ENCODE measurements around the gene C18orf63. TPM values are rescaled to one million over a fixed set of nuclear protein-coding genes. Genes with fewer than 3 reads are reported as not detected.

C18orf63 gene
- total RNA-seq, 1 experiment from 2014 or later: not detected

DNA sequence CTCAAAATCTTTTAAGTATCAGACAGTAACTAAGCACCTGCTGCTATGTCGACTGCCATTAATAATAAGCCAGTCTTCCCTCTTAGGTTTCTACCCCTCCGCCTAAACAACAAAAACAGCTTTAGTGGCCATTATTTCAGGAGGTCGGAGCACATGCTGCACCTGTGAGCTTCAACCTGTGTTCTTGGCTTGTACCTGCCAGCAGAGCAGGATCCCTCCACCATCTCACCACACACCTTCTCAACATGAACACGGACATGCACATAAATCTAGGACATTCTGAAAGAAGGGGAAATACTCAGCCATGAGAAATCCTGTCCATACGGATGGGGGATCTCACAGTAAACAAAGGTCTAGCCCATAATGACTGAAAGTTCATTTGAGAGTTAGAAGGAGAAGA is 27.6 kb upstream of the C18orf63 start:
- CTCF ChIA-PET: no interaction called here
- no peaks in the 10 kb centered on the region for H3K79me2 ChIP-seq (ENCODE audit: insufficient read depth, low read length)
- POLR2A ChIA-PET: no interaction called here
- no peak overlapping the region for H3K9ac ChIP-seq (ENCODE audit: low read length)
- no peak overlapping the region for H3K4me3 ChIP-seq (replicated peaks in 1 of 2; ENCODE audit: low read depth in 1 of 2, low read length in 2 of 2)
- no peaks in the 10 kb centered on the region for H3K27me3 ChIP-seq (ENCODE audit: insufficient read depth, low read length)
- H2AFZ ChIP-seq (ENCODE audit: low read depth, low read length, poor library complexity, severe bottlenecking): no peak overlapping the region
- intact Hi-C loops (cut with micrococcal nuclease): loop anchor here (5.0 kb wide), 1 partner anchor 91 kb away; no protein-coding TSS in a partner anchor
- no peaks in the 10 kb centered on the region for H3K9me2 ChIP-seq (ENCODE audit: insufficient read depth)
- H3K36me3 ChIP-seq (ENCODE audit: control insufficient read depth in 1 of 2, insufficient read depth in 2 of 2, low read length in 2 of 2): no peaks in the 10 kb centered on the region; a peak in 1 of 4 replicates
- RAD21 ChIA-PET (ENCODE audit: low non-redundant PET in 1 of 2, low total read pairs in 2 of 2, uncharacterized antibody in 2 of 2, unreplicated experiment in 2 of 2): no interaction called here
- H3K4me1 ChIP-seq (ENCODE audit: control insufficient read depth in 1 of 2, insufficient read depth in 2 of 2, low read length in 2 of 2): peaks cover 7 to 19% of the 10 kb centered on the region in 2 experiments; a peak in 3 of 4 replicates
- no TSS peak for BruUV-seq (replicated peaks)
- ATAC-seq (no peak), DNase-seq (ENCODE audit: low read depth, low spot score) (no peak)
- H3K27ac ChIP-seq (ENCODE audit: low read depth, low read length): no peak overlapping the region
- H3K9me3 ChIP-seq (ENCODE audit: control insufficient read depth in 1 of 2, insufficient read depth in 1 of 2, low read depth in 1 of 2, low read length in 2 of 2): 0 out of 4 replicates have a peak, but pooled peaks cover 0 to 3% of the 10 kb centered on the region in 2 experiments
- no peaks in the 10 kb centered on the region for H4K20me1 ChIP-seq (ENCODE audit: insufficient read depth)
- no peak overlapping the region for H3K4me2 ChIP-seq (ENCODE audit: low read length)
- TF ChIP-seq ZFX (IDR thresholded peaks at IDR 0.05) (no peak), ZNF274 (IDR thresholded peaks at IDR 0.05; ENCODE audit: low read depth, low read length) (no peak), RAD21 (IDR thresholded peaks at IDR 0.05; ENCODE audit: low read depth) (no peak), POLR2AphosphoS5 (IDR thresholded peaks at IDR 0.05; ENCODE audit: low read depth, low read length) (no peak), EGR1 (IDR thresholded peaks at IDR 0.05; ENCODE audit: low read depth) (no peak), YY1 (IDR thresholded peaks at IDR 0.05; ENCODE audit: extremely low read depth, insufficient replicate concordance, low read depth, low read length) (no peak), SIN3A (IDR thresholded peaks at IDR 0.05; ENCODE audit: low read depth) (no peak)
- TF ChIP-seq, protein P1, sequence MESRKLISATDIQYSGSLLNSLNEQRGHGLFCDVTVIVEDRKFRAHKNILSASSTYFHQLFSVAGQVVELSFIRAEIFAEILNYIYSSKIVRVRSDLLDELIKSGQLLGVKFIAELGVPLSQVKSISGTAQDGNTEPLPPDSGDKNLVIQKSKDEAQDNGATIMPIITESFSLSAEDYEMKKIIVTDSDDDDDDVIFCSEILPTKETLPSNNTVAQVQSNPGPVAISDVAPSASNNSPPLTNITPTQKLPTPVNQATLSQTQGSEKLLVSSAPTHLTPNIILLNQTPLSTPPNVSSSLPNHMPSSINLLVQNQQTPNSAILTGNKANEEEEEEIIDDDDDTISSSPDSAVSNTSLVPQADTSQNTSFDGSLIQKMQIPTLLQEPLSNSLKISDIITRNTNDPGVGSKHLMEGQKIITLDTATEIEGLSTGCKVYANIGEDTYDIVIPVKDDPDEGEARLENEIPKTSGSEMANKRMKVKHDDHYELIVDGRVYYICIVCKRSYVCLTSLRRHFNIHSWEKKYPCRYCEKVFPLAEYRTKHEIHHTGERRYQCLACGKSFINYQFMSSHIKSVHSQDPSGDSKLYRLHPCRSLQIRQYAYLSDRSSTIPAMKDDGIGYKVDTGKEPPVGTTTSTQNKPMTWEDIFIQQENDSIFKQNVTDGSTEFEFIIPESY (IDR thresholded peaks at IDR 0.05; ENCODE audit: extremely low read depth, insufficient replicate concordance, low read length): no peak
- TF ChIP-seq, protein P2, sequence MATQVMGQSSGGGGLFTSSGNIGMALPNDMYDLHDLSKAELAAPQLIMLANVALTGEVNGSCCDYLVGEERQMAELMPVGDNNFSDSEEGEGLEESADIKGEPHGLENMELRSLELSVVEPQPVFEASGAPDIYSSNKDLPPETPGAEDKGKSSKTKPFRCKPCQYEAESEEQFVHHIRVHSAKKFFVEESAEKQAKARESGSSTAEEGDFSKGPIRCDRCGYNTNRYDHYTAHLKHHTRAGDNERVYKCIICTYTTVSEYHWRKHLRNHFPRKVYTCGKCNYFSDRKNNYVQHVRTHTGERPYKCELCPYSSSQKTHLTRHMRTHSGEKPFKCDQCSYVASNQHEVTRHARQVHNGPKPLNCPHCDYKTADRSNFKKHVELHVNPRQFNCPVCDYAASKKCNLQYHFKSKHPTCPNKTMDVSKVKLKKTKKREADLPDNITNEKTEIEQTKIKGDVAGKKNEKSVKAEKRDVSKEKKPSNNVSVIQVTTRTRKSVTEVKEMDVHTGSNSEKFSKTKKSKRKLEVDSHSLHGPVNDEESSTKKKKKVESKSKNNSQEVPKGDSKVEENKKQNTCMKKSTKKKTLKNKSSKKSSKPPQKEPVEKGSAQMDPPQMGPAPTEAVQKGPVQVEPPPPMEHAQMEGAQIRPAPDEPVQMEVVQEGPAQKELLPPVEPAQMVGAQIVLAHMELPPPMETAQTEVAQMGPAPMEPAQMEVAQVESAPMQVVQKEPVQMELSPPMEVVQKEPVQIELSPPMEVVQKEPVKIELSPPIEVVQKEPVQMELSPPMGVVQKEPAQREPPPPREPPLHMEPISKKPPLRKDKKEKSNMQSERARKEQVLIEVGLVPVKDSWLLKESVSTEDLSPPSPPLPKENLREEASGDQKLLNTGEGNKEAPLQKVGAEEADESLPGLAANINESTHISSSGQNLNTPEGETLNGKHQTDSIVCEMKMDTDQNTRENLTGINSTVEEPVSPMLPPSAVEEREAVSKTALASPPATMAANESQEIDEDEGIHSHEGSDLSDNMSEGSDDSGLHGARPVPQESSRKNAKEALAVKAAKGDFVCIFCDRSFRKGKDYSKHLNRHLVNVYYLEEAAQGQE (IDR thresholded peaks at IDR 0.05; ENCODE audit: low read depth): no peak

Data from HCT116 (cell line).